SK-N-SH (cell line): ENCODE measurements around the gene RBCK1. TPM values are rescaled to one million over a fixed set of nuclear protein-coding genes. Genes with fewer than 3 reads are reported as not detected.

Source experiments
- CTCF ChIA-PET: fragments of 300-600, 350-600 bp; formaldehyde crosslinking; extraction: SDS; loops from one replicate; lab custom pipeline; 2021; lab: Yijun Ruan, JAX
- POLR2A ChIA-PET: fragments of 350-600 bp; sonication (Branson Sonifier 250); formaldehyde crosslinking; extraction: SDS; loops from one replicate; lab custom pipeline; 2020; ENCODE audit warnings: antibody characterized with exemption, inconsistent platforms; lab: Yijun Ruan, JAX
- DNase-seq: peaks from one replicate; pipeline ENCODE4 v3.0.0; 2012
- H2AFZ ChIP-seq: fragments of 200-600 bp; sonication (generic); 2 replicates; pipeline ENCODE4 v1.8.1; 2016; ENCODE audit warnings: antibody characterized with exemption, mild to moderate bottlenecking, low read depth
- H3F3A ChIP-seq: fragments of 200-600 bp; sonication (generic); replicated peaks from 2 replicates; pipeline ENCODE3; 2016; ENCODE audit warnings: antibody characterized with exemption, mild to moderate bottlenecking; ENCODE audit not compliant: insufficient read depth
- H3K27ac ChIP-seq, 2 experiments: fragments of 200-500 bp in 1 of 2; fragments of 200-600 bp in 1 of 2; sonication (Bioruptor generic) in 1 of 2; sonication (generic), shearing (Covaris generic) in 1 of 2; 2 replicates each; pipeline versions ENCODE4 v1.5.1 to v1.6.1; 2014 to 2016; ENCODE audit warnings: low read depth in 2 of 2, inconsistent platforms in 1 of 2, low read length in 1 of 2, mild to moderate bottlenecking in 1 of 2, mixed read lengths in 1 of 2
- H3K27me3 ChIP-seq: fragments of 200-600 bp; sonication (generic), shearing (Covaris generic); 2 replicates; pipeline ENCODE4 v1.6.1; 2016; ENCODE audit warnings: mixed run types; ENCODE audit not compliant: insufficient read depth
- H3K36me3 ChIP-seq, 2 experiments: fragments of 200-500 bp in 1 of 2; fragments of 200-600 bp in 1 of 2; sonication (Bioruptor generic) in 1 of 2; sonication (generic) in 1 of 2; replicated peaks in 1 of 2; 2 replicates each; pipeline versions ENCODE3 to v1.5.1; 2014 to 2016; ENCODE audit warnings: low read length in 1 of 2, mild to moderate bottlenecking in 1 of 2; ENCODE audit not compliant: insufficient read depth in 2 of 2, control insufficient read depth in 1 of 2
- H3K4me1 ChIP-seq, 2 experiments: fragments of 200-500 bp in 1 of 2; fragments of 200-600 bp in 1 of 2; sonication (Bioruptor generic) in 1 of 2; sonication (generic), shearing (Covaris generic) in 1 of 2; 2 replicates each; pipeline versions ENCODE4 v1.5.1 to v1.6.1; 2014 to 2016; ENCODE audit warnings: low read depth in 1 of 2, low read length in 1 of 2, mixed run types in 1 of 2; ENCODE audit not compliant: insufficient read depth in 2 of 2, control insufficient read depth in 1 of 2
- H3K4me2 ChIP-seq: fragments of 200-600 bp; sonication (generic), shearing (Covaris generic); 2 replicates; pipeline ENCODE4 v1.6.1; 2017; ENCODE audit warnings: mixed run types
- H3K4me3 ChIP-seq, 2 experiments: fragments of 200-500 bp in 1 of 2; fragments of 200-600 bp in 1 of 2; sonication (Bioruptor generic) in 1 of 2; sonication (generic), shearing (Covaris generic) in 1 of 2; 2 replicates each; pipeline versions ENCODE4 v1.5.1 to v1.8.1; 2014 to 2016; ENCODE audit warnings: low read depth in 2 of 2, inconsistent platforms in 1 of 2, low read length in 1 of 2, mild to moderate bottlenecking in 1 of 2, mixed read lengths in 1 of 2, moderate library complexity in 1 of 2
- H3K79me2 ChIP-seq: fragments of 200-600 bp; sonication (generic); 2 replicates; pipeline ENCODE4 v1.8.1; 2017; ENCODE audit warnings: mild to moderate bottlenecking; ENCODE audit not compliant: insufficient read depth
- H3K9ac ChIP-seq: fragments of 200-600 bp; sonication (generic); 2 replicates; pipeline ENCODE4 v1.6.1; 2017; ENCODE audit warnings: mixed run types
- H3K9me2 ChIP-seq: fragments of 200-600 bp; sonication (generic); 2 replicates; pipeline ENCODE4 v1.6.1; 2017; ENCODE audit warnings: mixed run types
- H3K9me3 ChIP-seq: fragments of 200-600 bp; sonication (generic); 2 replicates; pipeline ENCODE4 v1.6.1; 2017; ENCODE audit warnings: mixed run types, mild to moderate bottlenecking, moderate library complexity
- H4K20me1 ChIP-seq: fragments of 200-600 bp; sonication (generic); 2 replicates; pipeline ENCODE4 v1.6.1; 2017; ENCODE audit warnings: mild to moderate bottlenecking, mixed run types; ENCODE audit not compliant: insufficient read depth
- CHD2 ChIP-seq: fragments of 150-350 bp; IDR thresholded peaks from 2 replicates; pipeline ENCODE4 v1.6.1; 2018; ENCODE audit warnings: low read length; ENCODE audit not compliant: partially characterized antibody
- FOXJ3 ChIP-seq: sonication (generic); formaldehyde crosslinking; IDR thresholded peaks from 2 replicates; pipeline ENCODE4 v1.5.1; 2020; ENCODE audit warnings: mild to moderate bottlenecking, missing genetic modification reagents
- FOXM1 ChIP-seq: IDR thresholded peaks from 2 replicates; pipeline ENCODE4 v1.4.0; 2012; ENCODE audit warnings: low read depth, mild to moderate bottlenecking
- GATA2 ChIP-seq: sonication (generic); formaldehyde crosslinking; IDR thresholded peaks from 2 replicates; pipeline ENCODE4 v1.5.0; 2020; ENCODE audit warnings: mild to moderate bottlenecking, missing genetic modification reagents
- MXI1 ChIP-seq: IDR thresholded peaks from 2 replicates; pipeline ENCODE4 v1.6.1; 2012; ENCODE audit warnings: mild to moderate bottlenecking, low read depth, low read length, improper control_type of control experiment
- SMC3 ChIP-seq: IDR thresholded peaks from 2 replicates; pipeline ENCODE4 v1.6.1; 2012; ENCODE audit warnings: low read depth, low read length, improper control_type of control experiment
- WGBS: methylation state at CpG from one replicate; pipeline ENCODE4 v1.1.6; 2017; ENCODE audit warnings: low lambda C conversion rate; 5-methylcytosine and 5-hydroxymethylcytosine counted together
- polyA plus RNA-seq, 3 experiments: library from polyadenylated mRNA; depleted of rRNA; stranded (reverse); fragments of >200 nt; gene quantifications; 2 replicates each; pipeline ENCODE4 v1.2.3, GENCODE V29; 2012
- TF ChIP-seq, protein P1 (sequence below): IDR thresholded peaks from 2 replicates; pipeline ENCODE4 v1.6.1; 2012; ENCODE audit warnings: mild to moderate bottlenecking, low read depth, low read length, moderate library complexity
- TF ChIP-seq, protein P2 (sequence below): IDR thresholded peaks from 2 replicates; pipeline ENCODE4 v1.4.0; 2012; ENCODE audit warnings: low read depth, borderline replicate concordance
- TF ChIP-seq, protein P3 (sequence below): fragments of 200-600 bp; sonication (generic); IDR thresholded peaks from 2 replicates; pipeline ENCODE4 v1.6.1; 2017; ENCODE audit warnings: antibody characterized with exemption, mild to moderate bottlenecking, moderate library complexity
- TF ChIP-seq, protein P4 (sequence below): fragments of 150-350 bp; IDR thresholded peaks from 2 replicates; pipeline ENCODE4 v1.6.1; 2016; ENCODE audit warnings: mild to moderate bottlenecking, low read depth, low read length

The RBCK1 gene
- polyA plus RNA-seq, 1 of the 3 experiments (the other 2 are of a cell fraction) = 105 TPM

DNA sequence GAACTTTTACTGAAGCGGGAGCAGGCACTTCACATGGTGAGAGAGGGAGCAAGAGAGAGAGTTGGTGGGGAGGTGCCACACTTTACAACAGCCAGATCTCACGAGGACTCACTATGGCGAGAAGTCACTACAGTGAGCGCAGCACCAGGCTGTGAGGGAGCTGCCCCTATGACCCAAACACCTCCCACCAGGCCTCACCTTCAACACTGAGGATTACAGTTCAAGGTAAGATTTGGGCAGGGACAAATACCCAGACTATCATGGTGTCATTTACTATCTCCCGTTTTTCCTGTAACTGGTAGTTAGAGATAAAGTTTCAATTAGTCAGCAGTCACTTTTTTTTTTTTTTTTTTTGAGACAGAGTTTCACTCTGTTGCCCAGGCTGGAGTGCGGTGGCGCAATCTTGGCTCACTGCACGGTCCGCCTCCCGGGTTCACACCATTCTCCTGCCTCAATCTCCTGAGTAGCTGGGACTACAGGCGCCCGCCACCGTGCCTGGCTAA is 7.8 kb downstream of the RBCK1 start:
- 92% methylated on average over 12 of the region's 13 CpGs for WGBS
- H3K4me1 ChIP-seq = no peaks in the 10 kb centered on the region
- no peak overlapping the region for H3K4me3 ChIP-seq
- ChIA-PET POLR2A (no interaction called here), CTCF (no interaction called here)
- H3K27ac ChIP-seq = no peak overlapping the region
- peaks cover 4% of the 10 kb centered on the region for H3F3A ChIP-seq
- H3K27me3 ChIP-seq = no peaks in the 10 kb centered on the region
- TF ChIP-seq FOXM1 (no peak), CHD2 (no peak)
- TF ChIP-seq, protein P1, sequence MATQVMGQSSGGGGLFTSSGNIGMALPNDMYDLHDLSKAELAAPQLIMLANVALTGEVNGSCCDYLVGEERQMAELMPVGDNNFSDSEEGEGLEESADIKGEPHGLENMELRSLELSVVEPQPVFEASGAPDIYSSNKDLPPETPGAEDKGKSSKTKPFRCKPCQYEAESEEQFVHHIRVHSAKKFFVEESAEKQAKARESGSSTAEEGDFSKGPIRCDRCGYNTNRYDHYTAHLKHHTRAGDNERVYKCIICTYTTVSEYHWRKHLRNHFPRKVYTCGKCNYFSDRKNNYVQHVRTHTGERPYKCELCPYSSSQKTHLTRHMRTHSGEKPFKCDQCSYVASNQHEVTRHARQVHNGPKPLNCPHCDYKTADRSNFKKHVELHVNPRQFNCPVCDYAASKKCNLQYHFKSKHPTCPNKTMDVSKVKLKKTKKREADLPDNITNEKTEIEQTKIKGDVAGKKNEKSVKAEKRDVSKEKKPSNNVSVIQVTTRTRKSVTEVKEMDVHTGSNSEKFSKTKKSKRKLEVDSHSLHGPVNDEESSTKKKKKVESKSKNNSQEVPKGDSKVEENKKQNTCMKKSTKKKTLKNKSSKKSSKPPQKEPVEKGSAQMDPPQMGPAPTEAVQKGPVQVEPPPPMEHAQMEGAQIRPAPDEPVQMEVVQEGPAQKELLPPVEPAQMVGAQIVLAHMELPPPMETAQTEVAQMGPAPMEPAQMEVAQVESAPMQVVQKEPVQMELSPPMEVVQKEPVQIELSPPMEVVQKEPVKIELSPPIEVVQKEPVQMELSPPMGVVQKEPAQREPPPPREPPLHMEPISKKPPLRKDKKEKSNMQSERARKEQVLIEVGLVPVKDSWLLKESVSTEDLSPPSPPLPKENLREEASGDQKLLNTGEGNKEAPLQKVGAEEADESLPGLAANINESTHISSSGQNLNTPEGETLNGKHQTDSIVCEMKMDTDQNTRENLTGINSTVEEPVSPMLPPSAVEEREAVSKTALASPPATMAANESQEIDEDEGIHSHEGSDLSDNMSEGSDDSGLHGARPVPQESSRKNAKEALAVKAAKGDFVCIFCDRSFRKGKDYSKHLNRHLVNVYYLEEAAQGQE = no peak
- no peak overlapping the region for H2AFZ ChIP-seq
- no peaks in the 10 kb centered on the region for H3K9me3 ChIP-seq
- DNase-seq = no peak
- no peak overlapping the region for H3K9ac ChIP-seq
- H4K20me1 ChIP-seq = peaks cover 11% of the 10 kb centered on the region
- peaks cover 46% of the 10 kb centered on the region for H3K79me2 ChIP-seq
- peaks cover 26 to 45% of the 10 kb centered on the region in 2 experiments for H3K36me3 ChIP-seq
- no peak overlapping the region for H3K4me2 ChIP-seq
- H3K9me2 ChIP-seq = no peaks in the 10 kb centered on the region

DNA sequence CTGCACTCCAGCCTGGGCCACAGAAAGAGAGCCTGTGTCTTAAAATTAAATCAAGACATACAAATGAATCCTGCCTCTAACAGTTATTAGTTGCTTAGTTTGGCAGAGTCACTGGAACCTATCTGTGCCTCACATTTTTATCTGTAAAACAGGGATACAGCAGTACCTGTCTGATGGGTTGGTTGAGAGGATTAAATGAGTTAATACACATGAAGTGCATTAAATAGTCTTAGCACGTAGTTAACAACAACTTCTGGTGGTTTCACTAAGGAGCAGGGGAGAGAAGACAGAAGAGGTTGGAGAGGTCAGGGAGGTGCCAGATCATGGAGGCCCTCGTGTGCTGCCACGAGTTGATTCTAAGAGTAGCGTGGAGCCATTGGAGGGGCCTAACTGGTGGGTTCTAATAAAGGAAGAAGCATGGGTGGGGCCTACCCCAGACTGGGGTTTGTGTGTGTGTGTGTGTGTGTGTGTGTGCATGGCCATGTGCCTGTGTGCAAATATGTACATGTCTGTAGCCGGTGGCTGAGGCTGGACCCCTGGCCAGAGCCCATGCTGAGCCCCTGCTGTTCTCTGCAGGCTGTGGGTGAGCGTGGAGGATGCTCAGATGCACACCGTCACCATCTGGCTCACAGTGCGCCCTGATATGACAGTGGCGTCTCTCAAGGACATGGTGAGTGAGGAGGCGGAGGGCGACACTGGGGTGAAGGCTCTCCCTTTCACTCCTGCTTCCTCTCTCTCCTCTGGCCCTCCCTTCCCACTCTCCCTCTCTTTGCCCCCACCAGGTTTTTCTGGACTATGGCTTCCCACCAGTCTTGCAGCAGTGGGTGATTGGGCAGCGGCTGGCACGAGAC is 9.1 kb downstream of the RBCK1 start:
- H2AFZ ChIP-seq = no peak overlapping the region
- no peaks in the 10 kb centered on the region for H3K4me1 ChIP-seq
- no peaks in the 10 kb centered on the region for H3K9me2 ChIP-seq
- peaks cover 4% of the 10 kb centered on the region for H3F3A ChIP-seq
- H3K4me2 ChIP-seq = no peak overlapping the region
- 90% methylated on average over 13 of the region's 13 CpGs for WGBS
- no peak for TF ChIP-seq GATA2
- TF ChIP-seq, protein P2, sequence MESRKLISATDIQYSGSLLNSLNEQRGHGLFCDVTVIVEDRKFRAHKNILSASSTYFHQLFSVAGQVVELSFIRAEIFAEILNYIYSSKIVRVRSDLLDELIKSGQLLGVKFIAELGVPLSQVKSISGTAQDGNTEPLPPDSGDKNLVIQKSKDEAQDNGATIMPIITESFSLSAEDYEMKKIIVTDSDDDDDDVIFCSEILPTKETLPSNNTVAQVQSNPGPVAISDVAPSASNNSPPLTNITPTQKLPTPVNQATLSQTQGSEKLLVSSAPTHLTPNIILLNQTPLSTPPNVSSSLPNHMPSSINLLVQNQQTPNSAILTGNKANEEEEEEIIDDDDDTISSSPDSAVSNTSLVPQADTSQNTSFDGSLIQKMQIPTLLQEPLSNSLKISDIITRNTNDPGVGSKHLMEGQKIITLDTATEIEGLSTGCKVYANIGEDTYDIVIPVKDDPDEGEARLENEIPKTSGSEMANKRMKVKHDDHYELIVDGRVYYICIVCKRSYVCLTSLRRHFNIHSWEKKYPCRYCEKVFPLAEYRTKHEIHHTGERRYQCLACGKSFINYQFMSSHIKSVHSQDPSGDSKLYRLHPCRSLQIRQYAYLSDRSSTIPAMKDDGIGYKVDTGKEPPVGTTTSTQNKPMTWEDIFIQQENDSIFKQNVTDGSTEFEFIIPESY = no peak
- no peak for TF ChIP-seq FOXJ3 (CRISPR knock-in tag)
- no peak for TF ChIP-seq MXI1
- TF ChIP-seq SMC3 = no peak
- TF ChIP-seq, protein P3, sequence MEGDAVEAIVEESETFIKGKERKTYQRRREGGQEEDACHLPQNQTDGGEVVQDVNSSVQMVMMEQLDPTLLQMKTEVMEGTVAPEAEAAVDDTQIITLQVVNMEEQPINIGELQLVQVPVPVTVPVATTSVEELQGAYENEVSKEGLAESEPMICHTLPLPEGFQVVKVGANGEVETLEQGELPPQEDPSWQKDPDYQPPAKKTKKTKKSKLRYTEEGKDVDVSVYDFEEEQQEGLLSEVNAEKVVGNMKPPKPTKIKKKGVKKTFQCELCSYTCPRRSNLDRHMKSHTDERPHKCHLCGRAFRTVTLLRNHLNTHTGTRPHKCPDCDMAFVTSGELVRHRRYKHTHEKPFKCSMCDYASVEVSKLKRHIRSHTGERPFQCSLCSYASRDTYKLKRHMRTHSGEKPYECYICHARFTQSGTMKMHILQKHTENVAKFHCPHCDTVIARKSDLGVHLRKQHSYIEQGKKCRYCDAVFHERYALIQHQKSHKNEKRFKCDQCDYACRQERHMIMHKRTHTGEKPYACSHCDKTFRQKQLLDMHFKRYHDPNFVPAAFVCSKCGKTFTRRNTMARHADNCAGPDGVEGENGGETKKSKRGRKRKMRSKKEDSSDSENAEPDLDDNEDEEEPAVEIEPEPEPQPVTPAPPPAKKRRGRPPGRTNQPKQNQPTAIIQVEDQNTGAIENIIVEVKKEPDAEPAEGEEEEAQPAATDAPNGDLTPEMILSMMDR = no peak
- TF ChIP-seq, protein P4, sequence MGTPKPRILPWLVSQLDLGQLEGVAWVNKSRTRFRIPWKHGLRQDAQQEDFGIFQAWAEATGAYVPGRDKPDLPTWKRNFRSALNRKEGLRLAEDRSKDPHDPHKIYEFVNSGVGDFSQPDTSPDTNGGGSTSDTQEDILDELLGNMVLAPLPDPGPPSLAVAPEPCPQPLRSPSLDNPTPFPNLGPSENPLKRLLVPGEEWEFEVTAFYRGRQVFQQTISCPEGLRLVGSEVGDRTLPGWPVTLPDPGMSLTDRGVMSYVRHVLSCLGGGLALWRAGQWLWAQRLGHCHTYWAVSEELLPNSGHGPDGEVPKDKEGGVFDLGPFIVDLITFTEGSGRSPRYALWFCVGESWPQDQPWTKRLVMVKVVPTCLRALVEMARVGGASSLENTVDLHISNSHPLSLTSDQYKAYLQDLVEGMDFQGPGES = no peak
- TF ChIP-seq, all 33 proteins: peak for 0
- Histone ChIP-seq H4K20me1 (peaks cover 11% of the 10 kb centered on the region), H3K79me2 (peaks cover 33% of the 10 kb centered on the region), H3K9ac (no peak overlapping the region), H3K4me3 (no peak overlapping the region), H3K27me3 (no peaks in the 10 kb centered on the region), H3K27ac (no peak overlapping the region), H3K9me3 (no peaks in the 10 kb centered on the region), H3K36me3 (peaks cover 32 to 39% of the 10 kb centered on the region in 2 experiments)
- POLR2A ChIA-PET = no interaction called here
- DNase-seq = no peak
- CTCF ChIA-PET = interaction anchor here (0.7 to 3.9 kb wide), 2 partner anchors 14 to 63 kb away, joined by 4 to 15 read pairs; no protein-coding TSS in a partner anchor
